WERI-Rb-1 (cell line): ENCODE data around the gene DOK5.
A peak's percentile ranks its signal among the peaks of the same experiment; 100 is the strongest.

Experiments used
- DNase-seq: peaks from one replicate; pipeline ENCODE4 v3.0.0-alpha.2; 2020
- H3K27ac ChIP-seq: fragments of 250-450 bp; sonication (Bioruptor Pico); 2 replicates; pipeline ENCODE4 v1.5.1; 2020; ENCODE audit warnings: mild to moderate bottlenecking, moderate library complexity
- H3K27me3 ChIP-seq: fragments of 250-450 bp; sonication (Bioruptor Pico); 2 replicates; pipeline ENCODE4 v1.5.1; 2021; ENCODE audit warnings: mild to moderate bottlenecking, low read depth, moderate library complexity; ENCODE audit not compliant: insufficient read depth, severe bottlenecking
- H3K36me3 ChIP-seq: fragments of 250-450 bp; sonication (Bioruptor Pico); 2 replicates; pipeline ENCODE4 v1.5.1; 2020; ENCODE audit warnings: mild to moderate bottlenecking, moderate library complexity
- H3K4me3 ChIP-seq: 2 replicates; pipeline ENCODE4 v1.5.1; 2011; ENCODE audit warnings: low read depth, mild to moderate bottlenecking, control low read depth, low read length
- H3K9me3 ChIP-seq: fragments of 250-450 bp; sonication (Bioruptor Pico); 2 replicates; pipeline ENCODE4 v1.5.1; 2021; ENCODE audit warnings: mild to moderate bottlenecking, moderate library complexity; ENCODE audit not compliant: severe bottlenecking
- TF ChIP-seq, protein P1 (sequence below): IDR thresholded peaks from 2 replicates; pipeline ENCODE4 v1.5.1; 2011; ENCODE audit warnings: low read depth, mild to moderate bottlenecking, control low read depth, inconsistent platforms, low read length

DOK5 gene

DNA sequence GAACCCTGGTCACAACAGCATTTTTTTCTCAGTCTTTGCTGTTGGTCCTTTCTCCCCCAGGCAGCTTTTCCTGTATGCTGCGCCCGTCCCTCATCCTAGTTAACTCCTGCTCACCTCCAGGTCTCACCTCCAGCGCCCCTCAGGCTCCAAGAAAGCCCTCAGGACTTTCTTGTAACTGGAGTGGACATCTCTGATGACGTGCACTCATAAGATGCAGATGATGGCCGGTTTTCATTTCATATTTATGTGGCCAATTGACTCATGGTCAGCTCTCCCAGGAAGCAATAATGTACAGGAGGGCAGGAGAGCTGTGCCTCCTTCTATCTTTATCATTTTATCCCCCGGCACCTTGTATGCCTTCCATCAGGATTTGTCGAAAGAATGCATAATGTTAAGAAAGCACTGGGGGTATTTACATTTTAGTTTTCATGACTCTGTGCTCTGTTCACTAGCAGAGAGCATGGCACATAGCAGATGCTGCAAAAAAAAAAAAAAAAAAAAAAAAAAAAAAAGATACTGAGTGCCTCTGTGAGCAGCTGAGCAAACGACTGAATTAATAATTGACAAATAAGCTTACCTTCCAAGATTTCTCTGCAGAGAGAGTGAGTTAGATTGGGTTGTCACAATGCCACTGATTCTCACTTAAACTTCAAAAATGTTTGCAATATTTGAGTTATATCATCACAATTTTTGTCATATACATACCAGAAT, 170.2 kb downstream of the DOK5 start:
- TF ChIP-seq, protein P1, sequence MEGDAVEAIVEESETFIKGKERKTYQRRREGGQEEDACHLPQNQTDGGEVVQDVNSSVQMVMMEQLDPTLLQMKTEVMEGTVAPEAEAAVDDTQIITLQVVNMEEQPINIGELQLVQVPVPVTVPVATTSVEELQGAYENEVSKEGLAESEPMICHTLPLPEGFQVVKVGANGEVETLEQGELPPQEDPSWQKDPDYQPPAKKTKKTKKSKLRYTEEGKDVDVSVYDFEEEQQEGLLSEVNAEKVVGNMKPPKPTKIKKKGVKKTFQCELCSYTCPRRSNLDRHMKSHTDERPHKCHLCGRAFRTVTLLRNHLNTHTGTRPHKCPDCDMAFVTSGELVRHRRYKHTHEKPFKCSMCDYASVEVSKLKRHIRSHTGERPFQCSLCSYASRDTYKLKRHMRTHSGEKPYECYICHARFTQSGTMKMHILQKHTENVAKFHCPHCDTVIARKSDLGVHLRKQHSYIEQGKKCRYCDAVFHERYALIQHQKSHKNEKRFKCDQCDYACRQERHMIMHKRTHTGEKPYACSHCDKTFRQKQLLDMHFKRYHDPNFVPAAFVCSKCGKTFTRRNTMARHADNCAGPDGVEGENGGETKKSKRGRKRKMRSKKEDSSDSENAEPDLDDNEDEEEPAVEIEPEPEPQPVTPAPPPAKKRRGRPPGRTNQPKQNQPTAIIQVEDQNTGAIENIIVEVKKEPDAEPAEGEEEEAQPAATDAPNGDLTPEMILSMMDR = no peak

DNA sequence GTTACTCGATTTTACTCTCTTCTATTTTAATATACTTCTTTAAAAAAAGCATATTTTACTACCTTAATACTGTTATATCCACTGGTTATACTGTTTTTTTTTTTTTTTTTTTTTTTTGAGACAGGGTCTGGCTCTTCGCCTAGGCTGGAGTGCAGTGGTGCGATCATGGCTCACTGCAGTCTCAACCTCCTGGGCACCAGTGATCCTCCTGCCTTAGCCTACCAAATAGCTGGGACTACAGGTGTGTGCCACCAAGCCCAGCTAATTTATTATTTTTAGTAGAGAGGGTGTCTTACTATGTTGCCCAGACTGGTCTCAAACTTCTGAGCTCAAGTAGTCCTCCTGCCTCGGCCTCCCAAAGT, 170.7 kb downstream of the DOK5 start:
- TF ChIP-seq, protein P1 = no peak
- Histone ChIP-seq H3K9me3 (no peaks in the 10 kb centered on the region), H3K4me3 (no peak overlapping the region), H3K27me3 (peaks cover 63% of the 10 kb centered on the region), H3K36me3 (no peaks in the 10 kb centered on the region), H3K27ac (no peak overlapping the region)
- no peak for DNase-seq

More for the DNA sequence above, 170.2 kb downstream of the DOK5 start:
- no peak overlapping the region for H3K4me3 ChIP-seq
- peaks cover 59% of the 10 kb centered on the region for H3K27me3 ChIP-seq
- DNase-seq = no peak
- no peaks in the 10 kb centered on the region for H3K9me3 ChIP-seq
- no peak overlapping the region for H3K27ac ChIP-seq
- no peaks in the 10 kb centered on the region for H3K36me3 ChIP-seq

DNA sequence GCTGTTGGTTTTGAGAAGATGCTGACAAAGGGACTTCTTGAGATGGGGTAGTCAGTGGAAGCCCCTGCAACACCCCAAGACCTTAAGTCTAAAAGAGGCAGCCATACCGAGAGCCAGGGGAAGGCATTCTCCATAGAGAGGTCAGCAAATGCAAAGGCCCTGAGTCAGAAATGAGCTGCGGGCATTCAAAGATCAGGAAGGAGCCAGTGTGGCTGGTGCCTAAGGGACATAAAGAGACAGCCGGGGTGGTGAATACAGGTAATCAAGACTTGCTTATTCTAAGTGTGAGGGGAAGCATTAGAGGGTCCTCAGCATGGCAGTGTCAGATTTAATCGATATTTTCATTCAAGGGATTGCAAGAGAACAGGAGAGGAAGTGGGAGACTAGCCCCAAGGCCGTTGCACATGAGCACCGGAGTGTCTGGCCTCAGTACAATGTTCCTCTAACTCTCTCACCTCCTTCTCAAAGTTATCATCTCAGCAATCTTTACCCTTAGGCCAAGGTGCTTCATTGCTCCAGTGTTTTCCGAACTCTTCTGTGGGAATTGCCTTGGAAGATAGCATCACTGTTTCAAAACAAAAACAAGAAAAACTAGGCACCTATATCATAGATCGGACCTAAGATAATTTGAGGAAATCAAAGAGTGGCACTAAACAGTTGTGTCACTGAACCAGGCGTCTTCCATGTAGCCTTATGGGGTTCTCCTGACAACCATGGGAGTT, 173.2 kb downstream of the DOK5 start:
- H3K27me3 ChIP-seq = peaks cover 66% of the 10 kb centered on the region
- no peak for DNase-seq
- no peaks in the 10 kb centered on the region for H3K9me3 ChIP-seq
- TF ChIP-seq, protein P1 = no peak
- H3K36me3 ChIP-seq = no peaks in the 10 kb centered on the region
- no peak overlapping the region for H3K4me3 ChIP-seq
- H3K27ac ChIP-seq = no peak overlapping the region

DNA sequence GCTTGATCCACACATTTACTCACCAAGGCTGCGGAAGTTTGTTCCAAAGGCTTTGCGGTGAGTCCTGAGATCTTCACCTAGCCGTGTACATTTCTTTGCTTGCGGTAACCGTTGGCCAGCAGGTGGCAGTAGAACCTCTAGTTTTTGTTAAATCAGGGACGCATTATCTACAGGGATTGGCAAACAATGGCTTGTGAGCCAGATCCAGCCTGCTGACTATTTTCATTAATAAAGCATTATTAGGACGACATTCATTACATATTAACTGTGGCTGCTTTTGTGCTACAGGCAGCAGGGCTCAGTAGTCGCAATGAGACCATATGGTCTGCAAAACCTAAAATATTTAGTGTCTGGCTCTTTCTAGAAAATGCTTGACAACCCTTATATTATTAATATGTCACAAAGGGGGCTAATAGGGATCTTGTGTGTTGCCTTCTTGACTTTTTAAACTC, 174.1 kb downstream of the DOK5 start:
- no peak overlapping the region for H3K27ac ChIP-seq
- TF ChIP-seq, protein P1 = peak; percentile 64
- H3K9me3 ChIP-seq = no peaks in the 10 kb centered on the region
- peak; percentile 65 for DNase-seq
- H3K36me3 ChIP-seq = no peaks in the 10 kb centered on the region
- H3K27me3 ChIP-seq = peaks cover 63% of the 10 kb centered on the region
- no peak overlapping the region for H3K4me3 ChIP-seq

DNA sequence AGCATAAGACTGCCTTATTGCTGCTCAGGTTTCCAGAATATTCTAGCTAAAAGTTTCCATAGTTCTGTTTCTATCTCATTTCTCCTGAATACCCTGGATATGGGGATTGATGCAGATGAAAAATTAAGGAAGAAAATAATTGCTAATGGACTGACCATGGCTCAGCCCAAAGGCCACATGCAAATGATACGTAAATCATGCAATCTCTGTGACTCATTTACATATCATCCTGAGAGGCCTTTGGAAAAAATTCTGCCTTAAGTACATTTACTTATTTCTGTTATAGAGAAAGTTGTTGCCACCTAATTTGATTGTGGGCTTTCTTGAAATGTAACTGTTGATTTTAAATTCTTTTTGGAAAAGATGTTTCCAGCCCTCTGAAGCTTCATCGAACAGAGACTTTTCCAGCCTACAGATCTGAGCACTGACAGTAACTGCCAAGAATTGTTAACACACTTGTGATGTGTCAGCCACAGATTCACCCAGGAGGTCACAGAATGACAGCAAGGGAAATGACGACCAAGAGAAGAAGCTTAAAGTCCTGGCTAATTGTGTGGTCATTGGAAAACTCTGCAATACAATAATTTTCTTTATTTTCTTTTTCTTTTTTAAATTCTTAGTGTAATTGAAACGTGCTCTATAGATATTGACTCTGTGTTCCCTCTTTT, 174.8 kb downstream of the DOK5 start:
- TF ChIP-seq, protein P1 = no peak
- H3K27ac ChIP-seq = no peak overlapping the region
- no peaks in the 10 kb centered on the region for H3K36me3 ChIP-seq

More for the DNA sequence above, 174.8 kb downstream of the DOK5 start:
- H3K9me3 ChIP-seq = no peaks in the 10 kb centered on the region
- H3K27me3 ChIP-seq = peaks cover 63% of the 10 kb centered on the region
- DNase-seq = no peak
- no peak overlapping the region for H3K4me3 ChIP-seq
